ENCODE results near the gene ITPKB. TPM values are rescaled to one million over a fixed set of nuclear protein-coding genes. Genes with fewer than 3 reads are reported as not detected.

ITPKB gene
- total and polyA plus RNA-seq, 2 of the 13 experiments (the other 11 are each of a cell fraction or from before 2014, with no cell fraction given), result not detected

DNA sequence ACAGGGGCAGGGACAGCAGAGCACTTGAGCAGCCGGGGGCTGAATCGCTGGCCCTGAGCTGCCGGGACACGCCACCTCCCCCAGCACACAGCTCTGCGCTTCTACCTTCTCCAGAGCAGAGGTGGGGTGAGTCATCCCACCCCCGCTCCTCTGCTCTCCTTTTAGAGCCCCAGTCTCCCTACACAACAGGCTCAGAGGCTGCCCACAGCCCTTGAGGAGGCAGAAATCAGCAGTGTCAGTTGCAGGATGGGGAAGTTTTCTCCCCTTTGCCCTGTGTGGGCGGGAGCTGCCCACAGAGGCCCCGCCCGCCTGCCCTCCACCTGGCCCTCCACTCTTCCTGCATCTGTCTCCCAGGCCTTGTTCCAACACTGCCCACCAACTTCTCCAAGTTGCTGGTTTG, 95.9 kb downstream of the ITPKB start:
- ATAC-seq, result peak; percentile 17; the same call in 1 of the 3 replicates
- FAIRE-seq, result no peak
- H3K4me2 ChIP-seq (ENCODE audit: low read depth, low read length), result no peak overlapping the region
- POLR2A ChIA-PET, result no interaction called here
- intact Hi-C loops (cut with micrococcal nuclease; ENCODE audit: unreplicated experiment), result no loop called here
- H3K4me3 ChIP-seq (replicated peaks in 1 of 3; ENCODE audit: insufficient read depth in 1 of 3, low read depth in 2 of 3, low read length in 3 of 3), result no peak overlapping the region
- in situ Hi-C loops (cut with HindIII; ENCODE audit: extremely low pct_ligation_motif_present, low pct_unique_long_range_greater_than_20kb), result no loop called here
- BruUV-seq (replicated peaks), result no TSS peak
- H3K4me1 ChIP-seq (ENCODE audit: insufficient read depth, low read length), result no peaks in the 10 kb centered on the region
- no peaks in the 10 kb centered on the region for H4K20me1 ChIP-seq (ENCODE audit: insufficient read depth, low read length)
- H3K9ac ChIP-seq (ENCODE audit: insufficient read depth, low read depth, low read length), result no peak overlapping the region
- DNase-seq (ENCODE audit: low spot score), result no peak
- CTCF ChIA-PET (ENCODE audit: low intra/inter-chr PET ratio, low total read pairs), result no interaction called here
- peaks cover 14 to 78% of the 10 kb centered on the region in 2 experiments; a peak in 4 of 5 replicates for H3K27me3 ChIP-seq (ENCODE audit: control insufficient read depth in 1 of 2, insufficient read depth in 2 of 2, low read length in 2 of 2)
- 13% methylated on average over 7 of the region's 9 CpGs for WGBS (ENCODE audit: low lambda C conversion rate)
- no peak overlapping the region for H3K27ac ChIP-seq (ENCODE audit: extremely low read length, insufficient read depth, low read length)
- TF ChIP-seq FOSL2 (CRISPR knock-in tag; IDR thresholded peaks at IDR 0.05) (peak; percentile 44), MIER2 (CRISPR knock-in tag; IDR thresholded peaks at IDR 0.05) (no peak)
- no peak overlapping the region for H2AFZ ChIP-seq (ENCODE audit: low read length)
- no peaks in the 10 kb centered on the region for H3K79me2 ChIP-seq (ENCODE audit: insufficient read depth, low read length)
- no peaks in the 10 kb centered on the region for H3K9me3 ChIP-seq (ENCODE audit: low read length)
- H3K36me3 ChIP-seq (replicated peaks in 1 of 2; ENCODE audit: control insufficient read depth in 1 of 2, insufficient read depth in 2 of 2, low read length in 2 of 2), result no peaks in the 10 kb centered on the region

DNA sequence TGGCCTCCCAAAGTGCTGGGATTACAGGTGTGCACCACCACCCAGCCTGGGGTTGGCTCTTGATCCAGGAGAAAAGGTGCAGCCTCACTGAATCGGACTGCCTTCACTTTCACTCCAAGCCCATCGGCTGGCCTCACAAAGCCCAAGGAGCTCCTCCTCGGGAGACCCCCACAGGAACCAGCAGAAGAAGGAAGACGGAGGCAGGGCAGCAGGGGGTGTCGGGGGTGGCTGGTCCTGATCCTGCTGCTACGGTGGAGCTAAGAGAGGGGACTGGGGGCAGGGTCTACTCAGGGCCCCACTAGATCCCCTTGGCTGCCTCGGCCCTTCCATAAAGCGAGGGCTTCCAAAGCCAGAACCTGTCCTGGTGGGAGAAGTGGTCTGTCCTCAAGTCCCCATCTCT, 96.7 kb downstream of the ITPKB start:
- Histone ChIP-seq H3K9ac (ENCODE audit: insufficient read depth, low read depth, low read length) (no peak overlapping the region), H3K9me3 (ENCODE audit: low read length) (no peaks in the 10 kb centered on the region), H3K4me1 (ENCODE audit: insufficient read depth, low read length) (no peaks in the 10 kb centered on the region), H3K4me3 (replicated peaks in 1 of 3; ENCODE audit: insufficient read depth in 1 of 3, low read depth in 2 of 3, low read length in 3 of 3) (no peak overlapping the region), H4K20me1 (ENCODE audit: insufficient read depth, low read length) (no peaks in the 10 kb centered on the region), H3K4me2 (ENCODE audit: low read depth, low read length) (no peak overlapping the region), H3K27ac (ENCODE audit: extremely low read length, insufficient read depth, low read length) (no peak overlapping the region), H3K27me3 (ENCODE audit: control insufficient read depth in 1 of 2, insufficient read depth in 2 of 2, low read length in 2 of 2) (peaks cover 12 to 78% of the 10 kb centered on the region in 2 experiments; a peak in 4 of 5 replicates), H2AFZ (ENCODE audit: low read length) (no peak overlapping the region), H3K36me3 (replicated peaks in 1 of 2; ENCODE audit: control insufficient read depth in 1 of 2, insufficient read depth in 2 of 2, low read length in 2 of 2) (no peaks in the 10 kb centered on the region), H3K79me2 (ENCODE audit: insufficient read depth, low read length) (no peaks in the 10 kb centered on the region)
- in situ Hi-C loops (cut with HindIII; ENCODE audit: extremely low pct_ligation_motif_present, low pct_unique_long_range_greater_than_20kb) (no loop called here), intact Hi-C loops (cut with micrococcal nuclease; ENCODE audit: unreplicated experiment) (no loop called here)
- ChIA-PET POLR2A (no interaction called here), CTCF (ENCODE audit: low intra/inter-chr PET ratio, low total read pairs) (no interaction called here)
- DNase-seq (ENCODE audit: low spot score) (no peak), ATAC-seq (no peak), FAIRE-seq (no peak)
- 15% methylated on average over 6 of the region's 8 CpGs for WGBS (ENCODE audit: low lambda C conversion rate)
- TF ChIP-seq ZNF746 (CRISPR knock-in tag; IDR thresholded peaks at IDR 0.05), result no peak
- TF ChIP-seq, protein P1, sequence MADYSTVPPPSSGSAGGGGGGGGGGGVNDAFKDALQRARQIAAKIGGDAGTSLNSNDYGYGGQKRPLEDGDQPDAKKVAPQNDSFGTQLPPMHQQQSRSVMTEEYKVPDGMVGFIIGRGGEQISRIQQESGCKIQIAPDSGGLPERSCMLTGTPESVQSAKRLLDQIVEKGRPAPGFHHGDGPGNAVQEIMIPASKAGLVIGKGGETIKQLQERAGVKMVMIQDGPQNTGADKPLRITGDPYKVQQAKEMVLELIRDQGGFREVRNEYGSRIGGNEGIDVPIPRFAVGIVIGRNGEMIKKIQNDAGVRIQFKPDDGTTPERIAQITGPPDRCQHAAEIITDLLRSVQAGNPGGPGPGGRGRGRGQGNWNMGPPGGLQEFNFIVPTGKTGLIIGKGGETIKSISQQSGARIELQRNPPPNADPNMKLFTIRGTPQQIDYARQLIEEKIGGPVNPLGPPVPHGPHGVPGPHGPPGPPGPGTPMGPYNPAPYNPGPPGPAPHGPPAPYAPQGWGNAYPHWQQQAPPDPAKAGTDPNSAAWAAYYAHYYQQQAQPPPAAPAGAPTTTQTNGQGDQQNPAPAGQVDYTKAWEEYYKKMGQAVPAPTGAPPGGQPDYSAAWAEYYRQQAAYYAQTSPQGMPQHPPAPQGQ (CRISPR knock-in tag; IDR thresholded peaks at IDR 0.05; ENCODE audit: borderline replicate concordance), result no peak
- TF ChIP-seq NR2F6 (IDR thresholded peaks at IDR 0.05), result no peak
- no peak for TF ChIP-seq NR2F6 (CRISPR knock-in tag; IDR thresholded peaks at IDR 0.05)
- TF ChIP-seq ADNP (CRISPR knock-in tag; IDR thresholded peaks at IDR 0.05), result no peak
- no peak for TF ChIP-seq ZFP62 (CRISPR knock-in tag; IDR thresholded peaks at IDR 0.05)
- TF ChIP-seq PTBP1 (IDR thresholded peaks at IDR 0.05; ENCODE audit: low read depth, low read length, poor library complexity, severe bottlenecking), result no peak
- no TSS peak for BruUV-seq (replicated peaks)
